ENCODE measurements around the gene TSFM.

Gene TSFM

GRCh38 chr12:57755194-57755453 is 27.5 kb upstream of the TSFM start:
- no CpG with 5 or more reads among the region's 34 CpGs for WGBS (ENCODE audit: extremely low coverage, insufficient coverage, low lambda C conversion rate)
- Histone ChIP-seq H3K79me1 (ENCODE audit: low read length) (peaks cover 10% of the 10 kb centered on the region), H3K4me3 (ENCODE audit: low read length) (no peak overlapping the region), H2BK15ac (replicated peaks; ENCODE audit: low read depth) (no peak overlapping the region), H2AK5ac (ENCODE audit: low read length) (no peak overlapping the region), H3K36me3 (ENCODE audit: control insufficient read depth, insufficient read depth, low read length) (no peaks in the 10 kb centered on the region), H3K9ac (ENCODE audit: low read length) (no peak overlapping the region), H3K4ac (ENCODE audit: low read depth, low read length) (no peak overlapping the region), H3K18ac (ENCODE audit: low read length) (peak overlapping the region; percentile 33), H4K8ac (ENCODE audit: low read depth, low read length) (no peak overlapping the region), H2BK120ac (ENCODE audit: low read depth, low read length) (no peak overlapping the region), H3K27ac (ENCODE audit: low read depth, low read length) (no peak overlapping the region), H3K4me1 (ENCODE audit: control insufficient read depth, low read depth, low read length) (peaks cover 9% of the 10 kb centered on the region), H3K23ac (ENCODE audit: low read length) (no peak overlapping the region), H3K56ac (ENCODE audit: low read length) (no peak overlapping the region), H4K5ac (ENCODE audit: low read length) (no peak overlapping the region), H2BK5ac (ENCODE audit: low read length) (no peak overlapping the region), H3K79me2 (ENCODE audit: control insufficient read depth, insufficient read depth, low read length) (peaks cover 18% of the 10 kb centered on the region), H3K27me3 (ENCODE audit: insufficient read depth, low read length, poor library complexity) (peaks cover 16% of the 10 kb centered on the region), H3K4me2 (ENCODE audit: low read length) (no peak overlapping the region)
- DNase-seq = no peak

GRCh38 chr12:57755454-57756372 is 26.9 kb upstream of the TSFM start:
- H3K36me3 ChIP-seq (ENCODE audit: control insufficient read depth, insufficient read depth, low read length) = no peaks in the 10 kb centered on the region
- H4K5ac ChIP-seq (ENCODE audit: low read length) = no peak overlapping the region
- peak overlapping the region; percentile 57 for H3K56ac ChIP-seq (ENCODE audit: low read length)
- peaks cover 13% of the 10 kb centered on the region for H3K79me2 ChIP-seq (ENCODE audit: control insufficient read depth, insufficient read depth, low read length)
- peak overlapping the region; percentile 33 for H3K18ac ChIP-seq (ENCODE audit: low read length)
- H2BK15ac ChIP-seq (replicated peaks; ENCODE audit: low read depth) = no peak overlapping the region
- H2AK5ac ChIP-seq (ENCODE audit: low read length) = no peak overlapping the region
- peaks cover 7% of the 10 kb centered on the region for H3K4me1 ChIP-seq (ENCODE audit: control insufficient read depth, low read depth, low read length)
- DNase-seq = no peak
- no CpG with 5 or more reads among the region's 76 CpGs for WGBS (ENCODE audit: extremely low coverage, insufficient coverage, low lambda C conversion rate)
- H3K23ac ChIP-seq (ENCODE audit: low read length) = no peak overlapping the region
- no peak overlapping the region for H4K8ac ChIP-seq (ENCODE audit: low read depth, low read length)
- H2BK120ac ChIP-seq (ENCODE audit: low read depth, low read length) = no peak overlapping the region
- H3K4me2 ChIP-seq (ENCODE audit: low read length) = peak overlapping the region; percentile 41
- no peak overlapping the region for H3K4ac ChIP-seq (ENCODE audit: low read depth, low read length)
- H3K27me3 ChIP-seq (ENCODE audit: insufficient read depth, low read length, poor library complexity) = peaks cover 16% of the 10 kb centered on the region
- no peak overlapping the region for H2BK5ac ChIP-seq (ENCODE audit: low read length)
- peaks cover 5% of the 10 kb centered on the region for H3K79me1 ChIP-seq (ENCODE audit: low read length)
- H3K4me3 ChIP-seq (ENCODE audit: low read length) = no peak overlapping the region
- peak overlapping the region; percentile 22 for H3K9ac ChIP-seq (ENCODE audit: low read length)
- H3K27ac ChIP-seq (ENCODE audit: low read depth, low read length) = no peak overlapping the region

- Histone ChIP-seq H3K79me1 (ENCODE audit: low read length) (no peaks in the 10 kb centered on the region), H3K4me3 (ENCODE audit: low read length) (no peak overlapping the region), H4K8ac (ENCODE audit: low read depth, low read length) (no peak overlapping the region), H2BK5ac (ENCODE audit: low read length) (no peak overlapping the region), H3K23ac (ENCODE audit: low read length) (no peak overlapping the region), H2BK120ac (ENCODE audit: low read depth, low read length) (no peak overlapping the region), H3K9ac (ENCODE audit: low read length) (no peak overlapping the region), H3K27me3 (ENCODE audit: insufficient read depth, low read length, poor library complexity) (peaks cover 16% of the 10 kb centered on the region), H2BK15ac (replicated peaks; ENCODE audit: low read depth) (no peak overlapping the region), H4K5ac (ENCODE audit: low read length) (no peak overlapping the region), H3K56ac (ENCODE audit: low read length) (no peak overlapping the region), H3K79me2 (ENCODE audit: control insufficient read depth, insufficient read depth, low read length) (peaks cover 3% of the 10 kb centered on the region), H3K4me2 (ENCODE audit: low read length) (no peak overlapping the region), H3K27ac (ENCODE audit: low read depth, low read length) (no peak overlapping the region), H3K4ac (ENCODE audit: low read depth, low read length) (no peak overlapping the region), H2AK5ac (ENCODE audit: low read length) (no peak overlapping the region), H3K18ac (ENCODE audit: low read length) (no peak overlapping the region), H3K4me1 (ENCODE audit: control insufficient read depth, low read depth, low read length) (peaks cover 4% of the 10 kb centered on the region), H3K36me3 (ENCODE audit: control insufficient read depth, insufficient read depth, low read length) (no peaks in the 10 kb centered on the region)
- WGBS (ENCODE audit: extremely low coverage, insufficient coverage, low lambda C conversion rate) = no CpG with 5 or more reads among the region's 22 CpGs
- DNase-seq = peak; percentile 75
Observed at GRCh38 chr12:57756406-57757341, 25.9 kb upstream of the TSFM start.

- WGBS (ENCODE audit: extremely low coverage, insufficient coverage, low lambda C conversion rate) = no CpG with 5 or more reads among the region's 4 CpGs
- no peak overlapping the region for H2AK5ac ChIP-seq (ENCODE audit: low read length)
- no peak overlapping the region for H3K27ac ChIP-seq (ENCODE audit: low read depth, low read length)
- H3K56ac ChIP-seq (ENCODE audit: low read length) = no peak overlapping the region
- H2BK15ac ChIP-seq (replicated peaks; ENCODE audit: low read depth) = no peak overlapping the region
- no peak overlapping the region for H3K4me3 ChIP-seq (ENCODE audit: low read length)
- H4K8ac ChIP-seq (ENCODE audit: low read depth, low read length) = no peak overlapping the region
- H3K36me3 ChIP-seq (ENCODE audit: control insufficient read depth, insufficient read depth, low read length) = no peaks in the 10 kb centered on the region
- H3K4me1 ChIP-seq (ENCODE audit: control insufficient read depth, low read depth, low read length) = peaks cover 2% of the 10 kb centered on the region
- no peak overlapping the region for H4K5ac ChIP-seq (ENCODE audit: low read length)
- no peak overlapping the region for H3K23ac ChIP-seq (ENCODE audit: low read length)
- no peak overlapping the region for H3K9ac ChIP-seq (ENCODE audit: low read length)
- no peak overlapping the region for H2BK5ac ChIP-seq (ENCODE audit: low read length)
- H3K4me2 ChIP-seq (ENCODE audit: low read length) = no peak overlapping the region
- H3K27me3 ChIP-seq (ENCODE audit: insufficient read depth, low read length, poor library complexity) = peaks cover 16% of the 10 kb centered on the region
- no peaks in the 10 kb centered on the region for H3K79me2 ChIP-seq (ENCODE audit: control insufficient read depth, insufficient read depth, low read length)
- H3K18ac ChIP-seq (ENCODE audit: low read length) = no peak overlapping the region
- H2BK120ac ChIP-seq (ENCODE audit: low read depth, low read length) = no peak overlapping the region
- H3K4ac ChIP-seq (ENCODE audit: low read depth, low read length) = no peak overlapping the region
- H3K79me1 ChIP-seq (ENCODE audit: low read length) = no peaks in the 10 kb centered on the region
- no peak for DNase-seq
Observed at GRCh38 chr12:57757771-57758170, 24.8 kb upstream of the TSFM start.

GRCh38 chr12:57758552-57759359 is 23.8 kb upstream of the TSFM start:
- WGBS (ENCODE audit: extremely low coverage, insufficient coverage, low lambda C conversion rate) = no CpG with 5 or more reads among the region's 25 CpGs
- no peak overlapping the region for H4K8ac ChIP-seq (ENCODE audit: low read depth, low read length)
- no peak overlapping the region for H3K4me2 ChIP-seq (ENCODE audit: low read length)
- H2AK5ac ChIP-seq (ENCODE audit: low read length) = no peak overlapping the region
- no peak overlapping the region for H4K5ac ChIP-seq (ENCODE audit: low read length)
- no peak overlapping the region for H3K9ac ChIP-seq (ENCODE audit: low read length)
- no peaks in the 10 kb centered on the region for H3K36me3 ChIP-seq (ENCODE audit: control insufficient read depth, insufficient read depth, low read length)
- no peak overlapping the region for H3K4ac ChIP-seq (ENCODE audit: low read depth, low read length)
- no peaks in the 10 kb centered on the region for H3K79me2 ChIP-seq (ENCODE audit: control insufficient read depth, insufficient read depth, low read length)
- no peak for DNase-seq
- H3K79me1 ChIP-seq (ENCODE audit: low read length) = no peaks in the 10 kb centered on the region
- H3K56ac ChIP-seq (ENCODE audit: low read length) = no peak overlapping the region
- no peak overlapping the region for H2BK120ac ChIP-seq (ENCODE audit: low read depth, low read length)
- no peak overlapping the region for H3K18ac ChIP-seq (ENCODE audit: low read length)
- no peak overlapping the region for H2BK5ac ChIP-seq (ENCODE audit: low read length)
- H3K23ac ChIP-seq (ENCODE audit: low read length) = no peak overlapping the region
- no peak overlapping the region for H3K27ac ChIP-seq (ENCODE audit: low read depth, low read length)
- H3K4me3 ChIP-seq (ENCODE audit: low read length) = no peak overlapping the region
- peaks cover 18% of the 10 kb centered on the region for H3K27me3 ChIP-seq (ENCODE audit: insufficient read depth, low read length, poor library complexity)
- no peaks in the 10 kb centered on the region for H3K4me1 ChIP-seq (ENCODE audit: control insufficient read depth, low read depth, low read length)
- H2BK15ac ChIP-seq (replicated peaks; ENCODE audit: low read depth) = no peak overlapping the region
